ENCODE measurements around the gene GSE1.
A peak's percentile ranks its signal among the peaks of the same experiment; 100 is the strongest.

The GSE1 gene

GRCh38 chr16:85651629-85652430 is 38.7 kb downstream of the GSE1 start:
- no peak for TF ChIP-seq CTCF (IDR thresholded peaks at IDR 0.05; ENCODE audit: low read depth, low read length)
- H3K4me3 ChIP-seq (ENCODE audit: low read depth, low read length) = no peak overlapping the region
- in situ Hi-C loops (cut with HindIII; ENCODE audit: low sequenced_read_pairs) = no loop called here
- no peak for DNase-seq (ENCODE audit: low read depth, low spot score)

- H3K4me3 ChIP-seq (ENCODE audit: low read depth, low read length) = no peak overlapping the region
- in situ Hi-C loops (cut with HindIII; ENCODE audit: low sequenced_read_pairs) = no loop called here
- peak; percentile 35 for DNase-seq (ENCODE audit: low read depth, low spot score)
- TF ChIP-seq CTCF (IDR thresholded peaks at IDR 0.05; ENCODE audit: low read depth, low read length) = no peak
These were observed 39.5 kb downstream of the GSE1 start for GRCh38 chr16:85652431-85653221.

GRCh38 chr16:85653290-85653891 is 40.3 kb downstream of the GSE1 start:
- DNase-seq (ENCODE audit: low read depth, low spot score) = no peak
- no peak overlapping the region for H3K4me3 ChIP-seq (ENCODE audit: low read depth, low read length)
- in situ Hi-C loops (cut with HindIII; ENCODE audit: low sequenced_read_pairs) = no loop called here
- TF ChIP-seq CTCF (IDR thresholded peaks at IDR 0.05; ENCODE audit: low read depth, low read length) = no peak

- in situ Hi-C loops (cut with HindIII; ENCODE audit: low sequenced_read_pairs) = no loop called here
- no peak overlapping the region for H3K4me3 ChIP-seq (ENCODE audit: low read depth, low read length)
These were observed 41.4 kb downstream of the GSE1 start for GRCh38 chr16:85654251-85655095.

GRCh38 chr16:85655216-85656129 is 42.4 kb downstream of the GSE1 start:
- in situ Hi-C loops (cut with HindIII; ENCODE audit: low sequenced_read_pairs) = no loop called here
- no peak overlapping the region for H3K4me3 ChIP-seq (ENCODE audit: low read depth, low read length)
- TF ChIP-seq CTCF (IDR thresholded peaks at IDR 0.05; ENCODE audit: low read depth, low read length) = no peak
- DNase-seq (ENCODE audit: low read depth, low spot score) = no peak

More at GRCh38 chr16:85654251-85655095, 41.4 kb downstream of the GSE1 start:
- DNase-seq (ENCODE audit: low read depth, low spot score) = no peak
- TF ChIP-seq CTCF (IDR thresholded peaks at IDR 0.05; ENCODE audit: low read depth, low read length) = no peak

Data from astrocyte of the spinal cord (primary cell).